Stimulated activated naive CD8-positive, alpha-beta T cell treated with anti-CD3 and anti-CD28 coated beads, Interleukin-15, Interleukin-2, amounts not matched to agents 100 U/mL and 50 U/mL, for 24 hours (primary cell): ENCODE results near the gene C3orf22.
"Not testable (repeated sequence)": the region's sequence is repeated elsewhere in the genome, so short reads cannot be mapped to it uniquely, and the experiment has no call there.

Experiments
- ATAC-seq: fragments of 150-1000 bp; cut with Tn5 transposase; one replicate; pipeline ENCODE4 v1.10.0; 2021
- DNase-seq: peaks from one replicate; pipeline ENCODE4 v3.0.0; 2021

C3orf22 gene

DNA sequence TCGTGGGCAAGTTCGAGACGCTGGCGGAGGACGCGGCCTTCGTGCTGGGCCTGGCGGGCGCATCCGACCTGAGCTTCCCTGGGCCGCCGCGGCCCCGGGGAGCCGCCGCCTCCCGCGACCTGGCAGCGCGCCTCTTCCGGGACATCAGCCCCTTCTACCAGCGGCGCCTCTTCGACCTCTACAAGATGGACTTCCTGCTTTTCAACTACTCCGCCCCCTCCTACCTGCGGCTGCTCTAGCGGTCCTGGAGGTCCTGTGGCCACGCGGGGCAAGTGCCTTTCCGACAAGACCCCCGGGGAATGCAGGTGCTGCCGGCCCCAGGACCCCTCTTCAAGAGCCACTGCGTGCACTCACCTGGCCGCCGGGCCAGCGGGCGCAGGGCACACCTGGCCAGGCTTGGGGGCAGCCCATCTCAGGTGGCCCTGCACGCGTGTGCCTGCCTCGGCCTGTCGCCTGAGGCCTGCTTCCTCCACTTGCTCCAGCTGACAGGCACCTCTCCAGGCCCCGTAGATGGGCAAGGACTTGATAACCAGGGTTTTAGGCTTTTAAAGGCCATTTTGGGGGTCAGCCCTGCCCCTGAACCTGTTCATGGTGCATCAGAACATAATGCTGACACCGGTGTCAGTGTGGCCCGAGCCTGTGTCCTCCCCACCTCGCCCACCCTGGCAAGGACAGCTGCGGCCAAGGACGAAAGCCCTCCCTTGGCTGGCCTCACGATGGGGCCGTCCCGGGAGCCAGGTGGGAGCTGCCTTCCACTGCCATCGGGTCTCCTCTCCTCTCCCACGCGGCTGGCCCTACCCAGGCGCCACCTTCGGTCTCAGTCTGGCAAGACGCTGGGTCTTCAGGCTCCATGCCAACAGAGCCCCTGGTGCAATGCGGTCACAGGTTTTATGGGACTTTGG is 16.1 kb downstream of the C3orf22 start:
- ATAC-seq = no peak
- DNase-seq = no peak

DNA sequence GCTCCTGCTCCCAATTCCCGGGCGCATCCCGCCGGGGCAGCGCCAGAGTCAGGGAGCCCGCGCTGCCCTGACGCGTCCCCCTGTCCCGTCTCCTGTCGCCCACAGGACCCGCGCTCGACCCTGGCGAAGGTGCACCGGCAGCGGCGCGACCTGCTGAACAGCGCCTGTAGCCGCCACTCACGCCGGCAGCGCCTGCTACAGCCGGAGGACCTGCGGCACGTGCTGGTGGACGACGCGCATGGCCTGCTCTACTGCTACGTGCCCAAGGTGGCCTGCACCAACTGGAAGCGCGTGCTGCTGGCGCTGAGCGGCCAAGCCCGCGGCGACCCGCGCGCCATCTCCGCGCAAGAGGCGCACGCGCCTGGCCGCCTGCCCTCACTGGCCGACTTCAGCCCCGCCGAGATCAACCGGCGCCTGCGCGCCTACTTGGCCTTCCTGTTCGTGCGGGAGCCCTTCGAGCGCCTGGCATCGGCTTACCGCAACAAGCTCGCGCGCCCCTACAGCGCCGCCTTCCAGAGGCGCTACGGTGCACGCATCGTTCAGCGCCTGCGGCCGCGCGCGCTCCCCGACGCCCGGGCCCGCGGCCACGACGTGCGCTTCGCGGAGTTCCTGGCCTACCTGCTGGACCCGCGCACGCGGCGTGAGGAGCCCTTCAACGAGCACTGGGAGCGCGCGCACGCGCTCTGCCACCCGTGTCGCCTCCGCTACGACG is 16.9 kb downstream of the C3orf22 start:
- ATAC-seq (no peak), DNase-seq (no peak)

DNA sequence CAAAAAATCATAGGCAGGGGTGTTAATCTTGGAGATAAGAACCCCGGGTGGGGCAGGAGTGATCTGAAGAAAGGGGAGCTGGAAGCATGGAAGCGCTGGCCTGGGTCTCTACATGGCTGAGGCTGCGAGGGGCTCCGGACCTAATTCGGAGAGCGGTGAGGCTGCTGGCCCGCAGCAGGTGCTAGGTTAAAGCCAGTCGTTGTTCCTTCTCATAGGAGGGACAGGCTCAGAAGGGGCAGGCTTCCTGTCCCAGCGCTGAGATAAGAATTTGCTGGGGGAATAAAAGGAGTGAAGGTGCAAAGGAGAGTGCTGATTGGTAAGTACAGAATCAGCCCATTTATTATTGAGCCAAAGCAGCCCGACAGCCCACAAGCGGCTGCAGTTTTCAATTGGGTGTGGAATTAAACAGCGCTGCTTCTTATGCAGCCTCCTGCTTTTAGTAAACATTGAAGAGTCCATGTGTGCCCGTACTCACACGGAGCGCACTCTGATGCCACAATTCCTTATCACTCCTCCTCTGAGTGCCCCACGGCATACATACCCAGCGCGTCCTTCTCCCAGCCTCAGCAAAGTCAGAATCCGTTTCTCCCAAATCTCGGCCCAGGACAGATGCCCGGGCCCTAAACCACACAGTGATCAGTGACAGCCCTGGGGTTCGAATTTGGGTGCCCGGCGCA is 17.6 kb downstream of the C3orf22 start:
- ATAC-seq (no peak), DNase-seq (no peak)

DNA sequence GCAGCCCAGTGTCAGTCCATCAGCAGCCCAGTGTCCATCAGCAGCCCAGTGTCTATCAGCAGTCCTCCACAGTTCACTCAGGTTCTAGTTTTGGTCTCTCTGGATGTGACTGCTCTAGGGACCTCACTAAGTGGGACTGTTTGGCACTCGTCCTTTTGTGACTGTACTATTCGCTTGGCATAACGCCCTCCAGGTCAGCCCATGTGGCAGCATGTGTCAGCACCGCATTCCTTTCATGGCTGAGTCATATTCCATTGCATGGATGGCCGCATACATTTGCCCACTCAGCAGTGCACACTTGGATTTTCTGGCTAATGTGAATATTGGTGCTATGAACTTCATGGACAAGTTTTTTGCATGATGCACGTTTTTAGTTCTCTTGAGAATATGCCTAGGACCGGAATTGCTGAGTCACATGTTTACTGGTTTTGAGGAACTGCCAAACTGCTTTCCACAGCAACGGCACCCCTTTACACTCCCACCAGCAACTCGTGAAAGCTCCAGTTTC is 18.3 kb downstream of the C3orf22 start:
- ATAC-seq (no peak), DNase-seq (no peak)

DNA sequence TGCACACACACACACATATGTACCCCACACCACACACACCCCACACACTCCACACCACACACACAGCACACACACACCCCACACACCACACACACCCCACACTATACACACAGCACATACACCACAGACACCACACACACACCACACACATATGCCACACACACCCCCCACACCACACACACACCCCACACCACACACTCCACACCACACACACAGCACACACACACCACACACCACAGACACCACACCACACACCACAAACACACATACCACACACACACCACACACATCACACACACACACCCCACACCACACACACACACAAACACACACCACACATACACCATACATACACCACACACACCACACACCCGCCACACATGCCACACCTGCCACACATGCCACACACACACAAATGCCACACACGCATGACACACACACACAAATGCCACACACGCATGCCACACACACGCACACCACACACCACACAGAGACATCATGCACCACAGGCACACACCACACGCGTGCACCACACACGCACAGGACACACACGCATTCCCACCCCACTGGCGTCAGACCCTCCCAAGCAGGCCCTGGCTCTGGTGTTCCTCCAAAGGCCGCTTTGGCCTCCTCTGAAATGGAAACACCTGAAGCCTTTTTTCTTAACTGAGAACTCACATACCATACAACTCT is 19.0 kb downstream of the C3orf22 start:
- DNase-seq (no peak), ATAC-seq (no peak)

DNA sequence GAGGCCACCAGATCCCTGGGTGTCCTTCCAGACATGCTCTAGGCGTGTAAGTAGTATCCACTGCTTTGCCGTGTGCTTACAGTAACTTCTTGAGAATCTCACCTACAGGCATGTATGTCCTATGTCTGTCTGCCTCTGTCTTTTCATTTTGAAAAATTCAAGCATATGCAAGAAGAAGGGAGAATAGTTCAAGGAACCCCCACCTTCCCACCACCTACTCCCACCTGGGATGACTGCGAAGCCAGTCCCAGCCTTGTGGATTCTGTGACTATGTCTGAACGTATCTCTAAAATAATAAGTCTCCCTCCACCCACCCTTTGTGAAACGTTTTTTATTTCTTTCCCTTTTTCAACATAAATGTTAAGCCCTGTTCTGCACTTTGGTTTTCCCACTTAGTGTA is 19.8 kb downstream of the C3orf22 start:
- ATAC-seq (no peak), DNase-seq (no peak)

DNA sequence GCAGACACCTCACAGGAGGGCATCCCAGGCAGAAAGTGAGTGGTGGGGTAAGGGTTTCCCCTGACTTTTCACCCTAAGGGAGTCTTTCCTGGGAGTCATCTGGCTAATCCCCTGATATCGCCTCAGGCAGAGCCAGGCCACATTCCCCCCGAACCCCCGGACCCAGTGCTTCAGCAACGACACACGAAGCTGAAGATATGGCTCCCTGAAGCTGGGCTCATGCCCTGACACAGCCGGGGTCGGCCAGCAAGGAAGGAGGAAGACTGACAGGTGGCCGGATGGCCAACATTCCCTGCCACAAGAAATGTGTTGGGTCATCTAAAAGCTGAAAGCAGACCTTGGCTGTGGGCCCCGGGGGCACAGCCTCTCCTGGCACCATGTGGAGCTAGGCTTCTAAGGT is 20.4 kb downstream of the C3orf22 start:
- ATAC-seq (no peak), DNase-seq (no peak)

DNA sequence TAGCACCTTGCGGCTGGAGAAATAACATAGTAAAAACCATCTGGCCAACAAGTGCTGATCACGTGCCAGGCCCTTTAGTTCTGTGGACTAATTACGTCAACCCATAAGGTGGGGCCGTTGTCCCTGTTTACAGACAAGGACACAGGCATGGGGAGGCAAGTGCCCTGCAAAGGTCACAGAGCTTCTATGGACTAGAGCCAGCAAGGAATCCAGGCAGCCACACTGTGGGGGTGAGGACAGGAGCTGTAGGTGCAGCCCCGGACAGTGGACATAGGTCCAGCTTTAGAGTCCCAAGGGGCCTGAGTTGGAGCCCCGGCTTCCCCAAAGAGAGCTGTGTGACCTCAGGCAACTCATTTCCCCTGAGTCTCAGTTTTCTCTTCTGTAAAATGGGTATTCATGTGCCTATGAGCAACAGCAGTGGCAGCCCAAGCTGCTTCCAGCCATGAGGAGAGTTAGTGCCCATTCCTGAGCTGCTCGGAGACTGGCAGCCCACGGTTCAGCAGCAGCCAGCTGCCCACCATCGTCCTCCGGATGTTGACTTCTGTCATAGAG is 20.9 kb downstream of the C3orf22 start:
- DNase-seq = no peak
- no peak for ATAC-seq

DNA sequence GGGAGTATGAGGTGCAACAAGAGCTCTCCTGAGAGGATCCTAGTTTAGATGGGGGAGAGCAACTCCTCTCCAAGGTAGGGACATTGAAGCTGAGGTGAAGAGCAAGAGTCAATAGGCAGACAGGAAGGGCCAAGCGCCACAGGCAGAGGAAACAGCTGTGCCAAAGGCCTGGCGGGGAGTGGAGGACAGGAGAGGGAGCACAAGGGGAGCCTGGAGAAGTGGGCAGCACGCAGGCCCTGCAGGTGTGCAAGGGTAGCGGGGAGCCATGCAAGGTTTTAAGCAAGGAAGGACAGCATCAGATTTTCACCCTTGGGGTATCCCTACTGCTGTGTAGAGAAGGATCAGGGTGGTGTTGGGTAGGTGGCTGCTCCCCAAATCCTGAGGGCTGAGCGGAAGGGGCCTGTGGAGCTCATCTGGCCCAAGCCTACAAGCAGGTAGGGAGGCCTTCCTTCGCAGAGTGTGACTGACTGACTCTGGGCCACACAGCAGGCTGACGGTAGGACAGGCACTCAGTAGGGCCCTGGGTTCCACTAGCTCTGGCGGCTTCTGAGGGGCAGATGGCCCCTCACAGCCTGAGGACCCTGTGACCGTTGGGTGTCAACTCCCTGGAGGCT is 21.5 kb downstream of the C3orf22 start:
- no peak for ATAC-seq
- DNase-seq = no peak

DNA sequence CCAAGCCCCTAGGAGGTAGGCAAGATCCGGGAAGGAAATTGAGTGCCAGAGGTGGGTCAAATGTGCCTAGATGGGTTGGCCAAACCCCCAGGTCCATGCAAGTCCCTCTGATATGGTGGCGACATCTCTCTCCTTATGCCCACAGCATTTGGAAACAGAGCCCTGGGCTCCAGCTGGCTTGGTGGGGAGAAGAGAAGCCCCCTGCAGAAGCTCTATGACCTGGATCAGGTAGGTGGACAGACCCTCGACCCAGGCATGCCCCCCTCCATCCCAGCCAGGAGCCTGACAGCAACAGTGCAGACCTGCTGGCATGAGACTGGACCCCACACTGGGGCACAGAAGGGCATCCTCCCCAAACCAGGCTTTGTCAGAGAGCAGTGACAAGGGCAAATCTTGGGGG is 22.6 kb downstream of the C3orf22 start:
- ATAC-seq (no peak), DNase-seq (no peak)

DNA sequence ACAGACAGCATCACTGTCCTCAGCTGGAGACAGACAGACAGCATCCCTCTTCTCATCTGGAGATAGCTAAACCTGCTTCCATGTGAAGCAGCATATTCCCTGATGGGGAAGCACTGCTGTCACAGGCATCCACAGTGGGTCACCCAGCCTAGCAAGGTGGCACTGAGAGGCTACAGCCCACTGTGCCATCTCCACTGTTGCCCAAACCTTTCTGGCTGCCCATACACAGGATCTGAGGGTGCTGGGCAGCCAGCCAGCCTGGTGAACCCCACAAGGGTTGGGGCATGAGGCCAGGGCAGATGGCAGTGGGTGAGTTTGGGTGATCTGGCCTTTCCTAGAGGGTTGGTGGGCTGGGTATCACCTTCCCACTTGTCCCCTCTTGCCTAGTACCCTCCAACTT is 23.1 kb downstream of the C3orf22 start:
- no peak for ATAC-seq
- DNase-seq = no peak

DNA sequence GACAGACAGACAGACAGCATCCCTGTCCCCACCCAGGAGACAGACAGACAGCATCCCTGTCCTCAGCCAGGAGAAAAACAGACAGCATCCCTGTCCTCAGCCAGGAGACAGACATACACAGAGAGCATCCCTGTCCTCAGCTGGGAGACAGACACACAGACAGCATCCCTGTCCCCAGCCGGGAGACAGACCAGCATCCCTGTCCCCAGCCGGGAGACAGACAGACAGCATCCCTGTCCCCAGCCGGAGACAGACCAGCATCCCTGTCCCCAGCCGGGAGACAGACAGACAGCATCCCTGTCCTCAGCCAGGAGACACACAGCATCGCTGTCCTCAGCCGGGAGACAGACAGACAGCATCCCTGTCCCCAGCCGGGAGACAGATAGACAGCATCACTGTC is 24.0 kb downstream of the C3orf22 start:
- DNase-seq, ATAC-seq: not testable (repeated sequence)

DNA sequence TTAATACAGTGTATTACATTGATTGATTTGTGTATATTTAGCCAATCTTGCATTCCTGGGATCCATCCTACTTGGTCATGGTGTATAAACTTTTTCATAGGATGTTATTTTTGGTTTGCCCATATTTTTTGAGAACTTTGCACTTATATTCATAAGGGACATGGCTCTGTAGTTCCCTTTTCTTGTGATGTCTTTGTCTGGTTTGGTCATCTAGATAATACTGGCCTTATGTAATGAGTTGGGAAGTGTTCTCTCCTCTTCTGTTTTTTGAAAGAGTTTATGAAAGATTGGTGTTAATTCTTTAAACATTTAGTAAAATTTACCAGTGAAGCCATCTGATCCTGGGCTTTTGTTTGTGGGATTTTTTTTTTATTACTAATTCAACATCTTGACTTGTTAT is 25.2 kb downstream of the C3orf22 start:
- no peak for ATAC-seq
- no peak for DNase-seq

DNA sequence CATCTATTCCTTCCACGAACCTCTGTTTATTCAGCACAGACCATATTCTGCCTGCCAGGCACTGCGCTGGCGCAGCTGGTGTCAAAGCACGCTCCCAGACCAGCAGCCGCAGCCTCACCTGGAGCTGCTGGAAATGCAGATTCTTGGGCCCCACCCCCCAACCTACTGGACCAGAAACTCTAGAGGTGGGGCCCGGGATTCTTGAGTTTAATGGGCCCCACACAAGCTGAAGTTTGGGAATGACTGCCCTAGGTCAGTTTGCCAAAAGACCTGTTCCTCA is 27.7 kb downstream of the C3orf22 start:
- DNase-seq (no peak), ATAC-seq (no peak)

DNA sequence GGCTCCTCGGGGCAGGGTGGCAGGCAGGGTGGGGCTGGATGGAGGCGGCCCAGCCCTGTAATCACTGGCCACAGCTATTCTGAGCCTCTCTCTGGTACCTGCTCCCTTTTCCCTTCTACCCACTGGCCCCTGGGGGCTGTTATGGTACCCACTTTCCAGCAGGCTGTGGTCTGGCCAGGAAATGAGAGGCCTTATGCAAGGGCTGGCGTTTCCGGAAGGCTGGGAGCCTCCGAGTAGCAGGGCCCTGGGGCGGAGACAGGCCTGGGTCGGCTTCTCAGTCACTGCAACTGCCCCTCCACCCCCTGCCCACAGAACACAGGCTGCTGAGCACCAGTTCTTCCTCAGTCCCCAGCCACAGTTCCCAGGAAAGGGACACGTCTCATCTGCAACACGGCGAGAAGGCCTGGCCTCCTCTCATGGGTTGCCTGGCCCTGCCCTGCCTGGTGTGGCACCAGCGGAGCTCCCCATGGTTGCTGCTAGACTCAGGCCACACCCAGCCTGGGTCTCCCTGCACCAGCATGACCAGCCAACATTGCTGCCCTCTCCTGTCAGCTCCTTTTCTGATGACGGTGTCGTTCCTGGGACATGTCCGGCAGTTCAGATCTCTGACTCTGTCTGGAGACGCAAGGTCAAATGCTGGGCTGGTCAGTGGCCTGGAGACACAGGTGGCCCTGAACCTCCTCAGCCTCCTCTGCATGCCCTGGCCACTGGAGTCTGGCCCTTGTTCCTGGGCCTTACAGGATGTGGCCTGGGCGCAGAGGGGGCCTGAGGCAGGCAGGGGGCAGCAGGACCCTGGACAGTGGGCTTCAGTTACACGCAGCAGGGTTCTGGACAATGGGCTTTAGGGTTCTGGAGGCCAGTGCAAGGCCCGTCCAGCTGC is 28.3 kb downstream of the C3orf22 start:
- ATAC-seq (no peak), DNase-seq (no peak)

DNA sequence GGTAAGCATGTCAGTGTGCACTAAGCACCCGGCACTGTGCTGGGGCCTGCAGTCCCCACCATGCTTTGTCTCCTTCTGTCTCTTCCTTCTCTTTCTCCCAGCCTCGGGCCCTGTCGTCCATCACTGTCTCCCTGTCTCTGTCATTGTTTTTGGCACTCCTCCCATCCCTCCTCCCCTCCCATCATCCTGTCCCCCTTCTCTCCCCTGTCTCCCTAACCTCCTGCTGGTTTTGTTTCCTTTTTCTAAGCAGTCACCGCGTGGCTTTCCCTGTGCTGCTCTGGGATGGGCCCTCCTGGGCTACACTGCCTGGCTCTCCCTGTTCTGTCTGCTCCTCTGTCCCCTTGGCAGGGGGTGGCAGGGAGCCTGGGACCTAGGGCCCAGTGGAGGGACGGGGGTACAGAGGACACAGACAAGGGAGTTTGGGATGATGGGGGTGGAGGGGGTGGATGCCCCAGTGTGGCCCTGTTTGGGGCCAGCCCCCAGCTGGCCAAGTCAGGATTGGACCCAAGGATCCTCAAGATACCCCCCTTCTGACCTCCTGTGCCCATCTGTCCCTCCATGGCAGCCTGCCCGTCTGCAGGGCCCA is 29.1 kb downstream of the C3orf22 start:
- DNase-seq (no peak), ATAC-seq (no peak)

DNA sequence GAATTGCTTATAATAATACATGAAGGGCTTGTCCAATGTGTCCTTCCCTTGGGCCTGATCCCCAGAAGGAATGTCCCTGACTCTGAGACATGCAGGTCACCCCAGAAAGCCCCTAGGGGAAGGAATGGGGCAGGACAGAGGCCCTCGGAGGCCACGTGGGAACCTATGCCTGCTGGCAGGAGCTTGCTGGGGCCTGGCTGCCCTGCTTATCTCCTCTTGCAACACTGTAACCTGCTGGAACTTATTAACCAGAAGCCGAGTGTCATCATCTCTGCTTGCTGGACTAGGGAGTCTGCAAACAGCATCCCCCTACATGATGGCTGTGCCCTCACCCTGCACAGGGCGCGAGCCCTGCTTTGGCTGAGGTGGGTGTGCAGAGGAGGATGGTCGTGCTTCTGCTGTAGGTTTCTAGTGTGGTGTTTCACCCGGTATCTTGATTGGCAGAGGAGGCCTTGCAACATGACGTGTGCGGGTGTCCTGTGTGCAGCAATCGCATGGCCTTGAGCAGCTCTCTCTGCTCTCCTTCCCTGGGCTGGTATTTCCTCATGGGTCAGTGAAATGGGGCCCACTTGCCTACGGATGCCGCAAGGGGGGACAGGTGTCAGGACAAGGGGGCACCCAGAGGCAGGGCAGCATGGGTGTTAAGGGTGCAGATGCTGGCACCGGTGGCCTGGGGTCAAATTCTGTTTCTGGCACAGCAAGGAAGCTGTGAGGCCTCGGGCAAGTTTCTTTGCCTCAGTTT is 29.8 kb downstream of the C3orf22 start:
- ATAC-seq (no peak), DNase-seq (no peak)

DNA sequence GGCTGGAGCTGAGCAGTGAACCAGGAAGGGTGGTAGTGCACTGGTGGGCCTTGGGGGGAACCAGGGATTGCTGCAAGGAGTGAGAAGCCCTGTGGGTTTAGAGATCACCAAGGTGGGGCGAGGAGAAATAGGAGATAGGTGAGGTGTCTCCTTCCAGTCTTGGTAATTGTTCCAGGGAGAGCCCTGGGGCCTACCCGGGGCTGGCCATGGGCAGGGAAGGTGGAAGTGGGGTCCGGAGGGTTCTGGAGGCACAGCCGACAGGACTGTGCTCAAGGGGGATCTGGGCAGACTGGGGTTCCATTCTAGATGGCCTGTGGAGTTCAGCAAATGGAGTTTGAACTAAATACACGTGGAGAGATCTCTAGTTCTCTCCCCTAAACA is 30.3 kb downstream of the C3orf22 start:
- ATAC-seq = no peak
- no peak for DNase-seq

DNA sequence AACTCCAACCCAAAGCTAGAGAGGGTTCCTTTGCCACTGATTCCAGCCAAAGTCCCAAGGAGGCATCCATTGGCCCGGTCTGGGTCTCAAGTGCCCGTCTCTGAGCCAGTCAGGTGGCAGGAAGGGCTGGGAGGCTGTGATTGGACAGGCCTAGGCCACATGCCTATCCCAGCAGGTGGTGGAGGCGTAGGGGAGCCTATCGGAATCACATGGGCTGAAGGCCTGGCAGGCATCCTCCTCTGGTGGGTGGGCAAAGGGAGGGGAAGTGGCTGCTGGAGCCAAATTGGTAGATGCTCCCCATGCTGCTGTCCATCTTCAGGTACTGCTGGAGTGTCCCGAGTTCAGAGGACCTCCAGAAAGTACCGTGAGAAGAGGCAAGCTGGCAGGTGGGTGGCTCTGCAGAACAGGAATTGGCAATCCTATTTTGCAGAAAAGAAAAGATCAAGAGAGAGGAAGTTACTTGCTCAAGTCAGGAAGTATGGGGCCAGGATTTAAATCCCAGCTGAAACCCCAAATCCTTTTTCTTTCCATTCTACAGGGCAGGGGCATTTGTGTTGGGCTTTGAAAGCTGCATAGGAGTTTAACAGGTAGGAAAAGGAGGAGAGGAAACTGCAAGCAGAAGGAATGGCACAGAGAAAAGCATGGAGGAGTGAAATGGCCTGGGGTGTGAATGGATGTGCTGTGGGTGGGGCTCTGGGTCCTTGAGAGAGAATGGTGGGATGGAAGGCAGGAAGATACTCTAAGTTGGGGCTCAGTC is 31.1 kb downstream of the C3orf22 start:
- DNase-seq (no peak), ATAC-seq (no peak)
